ENCODE data around the gene STK38.

DNA sequence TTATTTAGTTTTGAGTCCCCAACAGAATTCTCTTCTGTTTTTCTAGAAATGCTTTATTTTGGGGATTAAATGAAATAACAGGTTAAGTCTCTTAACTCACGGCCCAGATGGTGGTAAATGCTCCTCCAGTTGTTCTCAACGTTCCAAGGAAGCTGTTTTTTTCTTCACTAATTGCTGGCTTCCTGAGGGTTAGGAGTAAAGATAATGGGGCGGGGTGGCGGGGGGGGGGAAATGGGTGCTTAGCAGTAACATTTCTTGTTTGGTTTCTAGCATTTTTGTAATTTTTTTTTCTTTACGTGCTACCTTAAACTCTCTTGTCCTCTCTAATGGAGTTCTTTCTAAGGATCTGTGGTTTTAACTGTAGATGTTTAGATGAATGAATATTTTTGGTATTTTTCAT lies 49.1 kb upstream of the STK38 start:
- TF ChIP-seq RELA (CRISPR knock-in tag; IDR thresholded peaks at IDR 0.05; ENCODE audit: borderline replicate concordance) (no peak), ZNF263 (CRISPR knock-in tag; IDR thresholded peaks at IDR 0.05; ENCODE audit: low read depth) (no peak), CREB1 (CRISPR knock-in tag; IDR thresholded peaks at IDR 0.05) (no peak), NR2C2 (CRISPR knock-in tag; IDR thresholded peaks at IDR 0.05) (no peak), FOXP1 (CRISPR knock-in tag; IDR thresholded peaks at IDR 0.05; ENCODE audit: borderline replicate concordance) (no peak), SP1 (CRISPR knock-in tag; conservative IDR thresholded peaks at IDR 0.05) (no peak), NFE2L1 (CRISPR knock-in tag; IDR thresholded peaks at IDR 0.05) (no peak), ETV6 (CRISPR knock-in tag; IDR thresholded peaks at IDR 0.05) (no peak), ZBTB21 (CRISPR knock-in tag; IDR thresholded peaks at IDR 0.05; ENCODE audit: borderline replicate concordance) (no peak)
- TF ChIP-seq, protein P1, sequence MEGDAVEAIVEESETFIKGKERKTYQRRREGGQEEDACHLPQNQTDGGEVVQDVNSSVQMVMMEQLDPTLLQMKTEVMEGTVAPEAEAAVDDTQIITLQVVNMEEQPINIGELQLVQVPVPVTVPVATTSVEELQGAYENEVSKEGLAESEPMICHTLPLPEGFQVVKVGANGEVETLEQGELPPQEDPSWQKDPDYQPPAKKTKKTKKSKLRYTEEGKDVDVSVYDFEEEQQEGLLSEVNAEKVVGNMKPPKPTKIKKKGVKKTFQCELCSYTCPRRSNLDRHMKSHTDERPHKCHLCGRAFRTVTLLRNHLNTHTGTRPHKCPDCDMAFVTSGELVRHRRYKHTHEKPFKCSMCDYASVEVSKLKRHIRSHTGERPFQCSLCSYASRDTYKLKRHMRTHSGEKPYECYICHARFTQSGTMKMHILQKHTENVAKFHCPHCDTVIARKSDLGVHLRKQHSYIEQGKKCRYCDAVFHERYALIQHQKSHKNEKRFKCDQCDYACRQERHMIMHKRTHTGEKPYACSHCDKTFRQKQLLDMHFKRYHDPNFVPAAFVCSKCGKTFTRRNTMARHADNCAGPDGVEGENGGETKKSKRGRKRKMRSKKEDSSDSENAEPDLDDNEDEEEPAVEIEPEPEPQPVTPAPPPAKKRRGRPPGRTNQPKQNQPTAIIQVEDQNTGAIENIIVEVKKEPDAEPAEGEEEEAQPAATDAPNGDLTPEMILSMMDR (IDR thresholded peaks at IDR 0.05) = no peak
- TF ChIP-seq, protein P2, sequence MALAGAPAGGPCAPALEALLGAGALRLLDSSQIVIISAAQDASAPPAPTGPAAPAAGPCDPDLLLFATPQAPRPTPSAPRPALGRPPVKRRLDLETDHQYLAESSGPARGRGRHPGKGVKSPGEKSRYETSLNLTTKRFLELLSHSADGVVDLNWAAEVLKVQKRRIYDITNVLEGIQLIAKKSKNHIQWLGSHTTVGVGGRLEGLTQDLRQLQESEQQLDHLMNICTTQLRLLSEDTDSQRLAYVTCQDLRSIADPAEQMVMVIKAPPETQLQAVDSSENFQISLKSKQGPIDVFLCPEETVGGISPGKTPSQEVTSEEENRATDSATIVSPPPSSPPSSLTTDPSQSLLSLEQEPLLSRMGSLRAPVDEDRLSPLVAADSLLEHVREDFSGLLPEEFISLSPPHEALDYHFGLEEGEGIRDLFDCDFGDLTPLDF (CRISPR knock-in tag; IDR thresholded peaks at IDR 0.05) = no peak
- TF ChIP-seq, protein P3, sequence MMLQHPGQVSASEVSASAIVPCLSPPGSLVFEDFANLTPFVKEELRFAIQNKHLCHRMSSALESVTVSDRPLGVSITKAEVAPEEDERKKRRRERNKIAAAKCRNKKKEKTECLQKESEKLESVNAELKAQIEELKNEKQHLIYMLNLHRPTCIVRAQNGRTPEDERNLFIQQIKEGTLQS (CRISPR knock-in tag; conservative IDR thresholded peaks at IDR 0.05) = no peak
- TF ChIP-seq, protein P4, sequence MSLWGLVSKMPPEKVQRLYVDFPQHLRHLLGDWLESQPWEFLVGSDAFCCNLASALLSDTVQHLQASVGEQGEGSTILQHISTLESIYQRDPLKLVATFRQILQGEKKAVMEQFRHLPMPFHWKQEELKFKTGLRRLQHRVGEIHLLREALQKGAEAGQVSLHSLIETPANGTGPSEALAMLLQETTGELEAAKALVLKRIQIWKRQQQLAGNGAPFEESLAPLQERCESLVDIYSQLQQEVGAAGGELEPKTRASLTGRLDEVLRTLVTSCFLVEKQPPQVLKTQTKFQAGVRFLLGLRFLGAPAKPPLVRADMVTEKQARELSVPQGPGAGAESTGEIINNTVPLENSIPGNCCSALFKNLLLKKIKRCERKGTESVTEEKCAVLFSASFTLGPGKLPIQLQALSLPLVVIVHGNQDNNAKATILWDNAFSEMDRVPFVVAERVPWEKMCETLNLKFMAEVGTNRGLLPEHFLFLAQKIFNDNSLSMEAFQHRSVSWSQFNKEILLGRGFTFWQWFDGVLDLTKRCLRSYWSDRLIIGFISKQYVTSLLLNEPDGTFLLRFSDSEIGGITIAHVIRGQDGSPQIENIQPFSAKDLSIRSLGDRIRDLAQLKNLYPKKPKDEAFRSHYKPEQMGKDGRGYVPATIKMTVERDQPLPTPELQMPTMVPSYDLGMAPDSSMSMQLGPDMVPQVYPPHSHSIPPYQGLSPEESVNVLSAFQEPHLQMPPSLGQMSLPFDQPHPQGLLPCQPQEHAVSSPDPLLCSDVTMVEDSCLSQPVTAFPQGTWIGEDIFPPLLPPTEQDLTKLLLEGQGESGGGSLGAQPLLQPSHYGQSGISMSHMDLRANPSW (CRISPR knock-in tag; conservative IDR thresholded peaks at IDR 0.05; ENCODE audit: low read depth) = no peak
- TF ChIP-seq, protein P5, sequence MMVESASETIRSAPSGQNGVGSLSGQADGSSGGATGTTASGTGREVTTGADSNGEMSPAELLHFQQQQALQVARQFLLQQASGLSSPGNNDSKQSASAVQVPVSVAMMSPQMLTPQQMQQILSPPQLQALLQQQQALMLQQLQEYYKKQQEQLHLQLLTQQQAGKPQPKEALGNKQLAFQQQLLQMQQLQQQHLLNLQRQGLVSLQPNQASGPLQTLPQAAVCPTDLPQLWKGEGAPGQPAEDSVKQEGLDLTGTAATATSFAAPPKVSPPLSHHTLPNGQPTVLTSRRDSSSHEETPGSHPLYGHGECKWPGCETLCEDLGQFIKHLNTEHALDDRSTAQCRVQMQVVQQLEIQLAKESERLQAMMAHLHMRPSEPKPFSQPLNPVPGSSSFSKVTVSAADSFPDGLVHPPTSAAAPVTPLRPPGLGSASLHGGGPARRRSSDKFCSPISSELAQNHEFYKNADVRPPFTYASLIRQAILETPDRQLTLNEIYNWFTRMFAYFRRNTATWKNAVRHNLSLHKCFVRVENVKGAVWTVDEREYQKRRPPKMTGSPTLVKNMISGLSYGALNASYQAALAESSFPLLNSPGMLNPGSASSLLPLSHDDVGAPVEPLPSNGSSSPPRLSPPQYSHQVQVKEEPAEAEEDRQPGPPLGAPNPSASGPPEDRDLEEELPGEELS (CRISPR knock-in tag; IDR thresholded peaks at IDR 0.05) = no peak
